WTC11 (cell line): ENCODE data around the gene PPOX.

Experiments used
- CTCF ChIP-seq: fragments of 200-600 bp; IDR thresholded peaks from 2 replicates; pipeline ENCODE4 v1.8.0; 2022; ENCODE audit warnings: antibody characterized with exemption
- ELF4 ChIP-seq: sonication (generic); formaldehyde crosslinking; IDR thresholded peaks from 2 replicates; pipeline ENCODE4 v1.8.1; 2022; ENCODE audit warnings: low read depth, mild to moderate bottlenecking, moderate library complexity, missing genetic modification reagents
- GABPB1 ChIP-seq: sonication (generic); formaldehyde crosslinking; IDR thresholded peaks from 2 replicates; pipeline ENCODE4 v1.8.1; 2023; ENCODE audit warnings: mild to moderate bottlenecking, missing genetic modification reagents
- NFYB ChIP-seq: sonication (generic); formaldehyde crosslinking; conservative IDR thresholded peaks from 2 replicates; pipeline ENCODE4 v1.8.0; 2022; ENCODE audit warnings: low read depth, missing genetic modification reagents
- SMAD4 ChIP-seq: sonication (generic); formaldehyde crosslinking; IDR thresholded peaks from 2 replicates; pipeline ENCODE4 v1.8.0; 2022; ENCODE audit warnings: mild to moderate bottlenecking, missing genetic modification reagents
- TEAD1 ChIP-seq: sonication (generic); formaldehyde crosslinking; IDR thresholded peaks from 2 replicates; pipeline ENCODE4 v1.8.0; 2022; ENCODE audit warnings: mild to moderate bottlenecking, missing genetic modification reagents
- ZBTB43 ChIP-seq: sonication (generic); formaldehyde crosslinking; IDR thresholded peaks from 2 replicates; pipeline ENCODE4 v1.8.1; 2023; ENCODE audit warnings: mild to moderate bottlenecking, missing genetic modification reagents
- ZNF423 ChIP-seq: fragments of 250-450 bp; sonication (Bioruptor Pico); IDR thresholded peaks from 2 replicates; pipeline ENCODE4 v2.1.2; 2022; ENCODE audit warnings: mild to moderate bottlenecking, moderate library complexity
- TF ChIP-seq, protein P1 (sequence below): sonication (generic); formaldehyde crosslinking; IDR thresholded peaks from 2 replicates; pipeline ENCODE4 v1.8.1; 2022; ENCODE audit warnings: low read depth, mild to moderate bottlenecking, moderate library complexity, missing genetic modification reagents, borderline replicate concordance
- TF ChIP-seq, protein P2 (sequence below): sonication (generic); formaldehyde crosslinking; IDR thresholded peaks from 2 replicates; pipeline ENCODE4 v1.8.0; 2022; ENCODE audit warnings: mild to moderate bottlenecking, missing genetic modification reagents
- TF ChIP-seq, protein P3 (sequence below): fragments of 250-450 bp; sonication (Bioruptor Pico); IDR thresholded peaks from 2 replicates; pipeline ENCODE4 v1.9.0; 2021; ENCODE audit warnings: mild to moderate bottlenecking
- TF ChIP-seq, protein P4 (sequence below): sonication (generic); formaldehyde crosslinking; IDR thresholded peaks from 2 replicates; pipeline ENCODE4 v1.8.1; 2023; ENCODE audit warnings: mild to moderate bottlenecking, missing genetic modification reagents, moderate library complexity

- no peak for TF ChIP-seq CTCF
- no peak for TF ChIP-seq ZNF423 (CRISPR knock-in tag)
- TF ChIP-seq, protein P1, sequence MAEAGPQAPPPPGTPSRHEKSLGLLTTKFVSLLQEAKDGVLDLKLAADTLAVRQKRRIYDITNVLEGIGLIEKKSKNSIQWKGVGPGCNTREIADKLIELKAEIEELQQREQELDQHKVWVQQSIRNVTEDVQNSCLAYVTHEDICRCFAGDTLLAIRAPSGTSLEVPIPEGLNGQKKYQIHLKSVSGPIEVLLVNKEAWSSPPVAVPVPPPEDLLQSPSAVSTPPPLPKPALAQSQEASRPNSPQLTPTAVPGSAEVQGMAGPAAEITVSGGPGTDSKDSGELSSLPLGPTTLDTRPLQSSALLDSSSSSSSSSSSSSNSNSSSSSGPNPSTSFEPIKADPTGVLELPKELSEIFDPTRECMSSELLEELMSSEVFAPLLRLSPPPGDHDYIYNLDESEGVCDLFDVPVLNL (CRISPR knock-in tag): no peak
- TF ChIP-seq TEAD1 (CRISPR knock-in tag): no peak
- TF ChIP-seq SMAD4 (CRISPR knock-in tag): no peak
- TF ChIP-seq, protein P2, sequence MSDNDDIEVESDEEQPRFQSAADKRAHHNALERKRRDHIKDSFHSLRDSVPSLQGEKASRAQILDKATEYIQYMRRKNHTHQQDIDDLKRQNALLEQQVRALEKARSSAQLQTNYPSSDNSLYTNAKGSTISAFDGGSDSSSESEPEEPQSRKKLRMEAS (CRISPR knock-in tag): no peak
- no peak for TF ChIP-seq GABPB1 (CRISPR knock-in tag)
- no peak for TF ChIP-seq ELF4
- TF ChIP-seq, protein P3, sequence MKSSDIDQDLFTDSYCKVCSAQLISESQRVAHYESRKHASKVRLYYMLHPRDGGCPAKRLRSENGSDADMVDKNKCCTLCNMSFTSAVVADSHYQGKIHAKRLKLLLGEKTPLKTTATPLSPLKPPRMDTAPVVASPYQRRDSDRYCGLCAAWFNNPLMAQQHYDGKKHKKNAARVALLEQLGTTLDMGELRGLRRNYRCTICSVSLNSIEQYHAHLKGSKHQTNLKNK (CRISPR knock-in tag): no peak
- no peak for TF ChIP-seq ZBTB43 (CRISPR knock-in tag)
- TF ChIP-seq NFYB (CRISPR knock-in tag): no peak
- TF ChIP-seq, protein P4, sequence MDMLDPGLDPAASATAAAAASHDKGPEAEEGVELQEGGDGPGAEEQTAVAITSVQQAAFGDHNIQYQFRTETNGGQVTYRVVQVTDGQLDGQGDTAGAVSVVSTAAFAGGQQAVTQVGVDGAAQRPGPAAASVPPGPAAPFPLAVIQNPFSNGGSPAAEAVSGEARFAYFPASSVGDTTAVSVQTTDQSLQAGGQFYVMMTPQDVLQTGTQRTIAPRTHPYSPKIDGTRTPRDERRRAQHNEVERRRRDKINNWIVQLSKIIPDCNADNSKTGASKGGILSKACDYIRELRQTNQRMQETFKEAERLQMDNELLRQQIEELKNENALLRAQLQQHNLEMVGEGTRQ (CRISPR knock-in tag): no peak
Measured at GRCh38 chr1:161130266-161130665, 36.0 kb upstream of the PPOX start.
